ENCODE measurements around the gene AMN.

GRCh38 chr14:102918438-102918837, 4.0 kb upstream of the AMN start:
- no peak for TF ChIP-seq REST (IDR thresholded peaks at IDR 0.05; ENCODE audit: unreplicated experiment)
- no peak for TF ChIP-seq CREB1 (CRISPR knock-in tag; IDR thresholded peaks at IDR 0.05; ENCODE audit: low read depth)
- no peak for TF ChIP-seq CTCF (conservative IDR thresholded peaks at IDR 0.05; ENCODE audit: low read depth in 2 of 2)
- TF ChIP-seq EZH2 (IDR thresholded peaks at IDR 0.05; ENCODE audit: low read depth, unreplicated experiment): no peak
- TF ChIP-seq POLR2AphosphoS5 (IDR thresholded peaks at IDR 0.05; ENCODE audit: low read depth): no peak
- no peak for TF ChIP-seq EZH2phosphoT487 (IDR thresholded peaks at IDR 0.05; ENCODE audit: unreplicated experiment)
- TF ChIP-seq STAT1 (IDR thresholded peaks at IDR 0.05; ENCODE audit: unreplicated experiment): no peak
- no peak for TF ChIP-seq ETS1 (IDR thresholded peaks at IDR 0.05)

Data from GM23338 (cell line).